ENCODE measurements around the gene SDHB.

DNA sequence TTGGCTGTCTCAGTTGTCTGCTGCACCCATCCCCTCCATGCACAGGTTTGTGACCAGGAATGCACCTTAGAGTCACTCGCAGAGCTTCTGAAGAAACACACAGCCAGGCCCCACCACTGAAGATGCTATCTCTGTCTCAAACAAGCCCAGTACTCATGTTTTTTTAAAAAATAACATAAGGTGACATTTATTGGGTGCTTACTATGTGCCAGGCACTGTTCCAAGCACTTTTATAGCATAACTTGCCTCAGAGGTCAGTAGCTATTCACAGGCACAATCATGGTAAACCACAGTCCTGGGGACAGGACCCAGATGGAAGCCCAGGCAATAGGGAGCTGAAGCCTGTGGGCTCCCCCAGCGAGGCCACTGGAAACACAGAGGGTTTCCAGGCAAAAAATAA, 33.3 kb downstream of the SDHB start:
- TF ChIP-seq POLR2A (IDR thresholded peaks at IDR 0.05) (no peak), EP300 (IDR thresholded peaks at IDR 0.05) (no peak)
- TF ChIP-seq, protein P1, sequence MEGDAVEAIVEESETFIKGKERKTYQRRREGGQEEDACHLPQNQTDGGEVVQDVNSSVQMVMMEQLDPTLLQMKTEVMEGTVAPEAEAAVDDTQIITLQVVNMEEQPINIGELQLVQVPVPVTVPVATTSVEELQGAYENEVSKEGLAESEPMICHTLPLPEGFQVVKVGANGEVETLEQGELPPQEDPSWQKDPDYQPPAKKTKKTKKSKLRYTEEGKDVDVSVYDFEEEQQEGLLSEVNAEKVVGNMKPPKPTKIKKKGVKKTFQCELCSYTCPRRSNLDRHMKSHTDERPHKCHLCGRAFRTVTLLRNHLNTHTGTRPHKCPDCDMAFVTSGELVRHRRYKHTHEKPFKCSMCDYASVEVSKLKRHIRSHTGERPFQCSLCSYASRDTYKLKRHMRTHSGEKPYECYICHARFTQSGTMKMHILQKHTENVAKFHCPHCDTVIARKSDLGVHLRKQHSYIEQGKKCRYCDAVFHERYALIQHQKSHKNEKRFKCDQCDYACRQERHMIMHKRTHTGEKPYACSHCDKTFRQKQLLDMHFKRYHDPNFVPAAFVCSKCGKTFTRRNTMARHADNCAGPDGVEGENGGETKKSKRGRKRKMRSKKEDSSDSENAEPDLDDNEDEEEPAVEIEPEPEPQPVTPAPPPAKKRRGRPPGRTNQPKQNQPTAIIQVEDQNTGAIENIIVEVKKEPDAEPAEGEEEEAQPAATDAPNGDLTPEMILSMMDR (IDR thresholded peaks at IDR 0.05), result no peak

All from ovary (tissue), 3 donors.